Uterus (tissue), 4 donors: ENCODE data around the gene ARHGAP1. TPM values are rescaled to one million over a fixed set of nuclear protein-coding genes. Genes with fewer than 3 reads are reported as not detected.

ENCODE experiments used
- DNase-seq, 2 donors: peaks; one replicate each; pipeline ENCODE4 v3.0.0-alpha.2; 2019 to 2020
- H3K27ac ChIP-seq, 2 donors: fragments of 200-600 bp; sonication (generic); 1 replicate in 1 of 2; 2 replicates in 1 of 2; pipeline ENCODE4 v1.5.1; 2016 to 2018
- H3K27me3 ChIP-seq, 2 donors: fragments of 200-600 bp; sonication (generic); one replicate each; pipeline ENCODE4 v1.5.1; 2018 to 2019; ENCODE audit warnings: control low read depth in 1 of 2
- H3K36me3 ChIP-seq, 2 donors: fragments of 200-600 bp; sonication (generic); one replicate each; pipeline ENCODE4 v1.5.1; 2019; ENCODE audit warnings: control low read depth in 1 of 2
- H3K4me1 ChIP-seq, 2 donors: fragments of 200-600 bp; sonication (generic); one replicate each; pipeline ENCODE4 v1.5.1; 2018 to 2019; ENCODE audit warnings: control low read depth in 1 of 2
- H3K4me3 ChIP-seq, 2 donors: fragments of 200-600 bp; sonication (generic); 1 replicate in 1 of 2; 2 replicates in 1 of 2; pipeline ENCODE4 v1.5.1; 2018 to 2019; ENCODE audit warnings: mild to moderate bottlenecking in 1 of 2
- H3K9me3 ChIP-seq, 2 donors: fragments of 200-600 bp; sonication (generic); one replicate each; pipeline ENCODE4 v1.5.1; 2019; ENCODE audit warnings: control low read depth in 1 of 2
- POLR2A ChIP-seq, 2 donors: fragments of 450-650 bp; IDR thresholded peaks; one replicate each; pipeline ENCODE4 v1.6.1; 2016; ENCODE audit warnings: antibody characterized with exemption in 2 of 2, mild to moderate bottlenecking in 1 of 2, moderate library complexity in 1 of 2
- intact Hi-C: fragments of 100-400 bp; cut with DNase I; formaldehyde crosslinking; loops from one replicate; pipeline ENCODE4 v1.15.1; 2023; ENCODE audit warnings: low total_unique reads
- total RNA-seq, 4 donors: library from RNA; depleted of rRNA in 3 of 4; stranded (reverse); fragments of >200 nt in 3 of 4; gene quantifications; one replicate each; pipeline versions ENCODE4 v1.1.0 to v1.2.4, GENCODE V29; 2014 to 2023
- TF ChIP-seq, protein P1 (sequence below), 4 experiments: fragments of 200-600 bp in 2 of 4; fragments of 450-650 bp in 2 of 4; sonication (generic) in 2 of 4; IDR thresholded peaks; one replicate each; pipeline ENCODE4 v1.5.1; 2016 to 2019; ENCODE audit warnings: antibody characterized with exemption in 4 of 4, mild to moderate bottlenecking in 2 of 4, moderate library complexity in 1 of 4
- donor health status: DM: yes; HTN: yes; CAD: no.

ARHGAP1 gene
- total RNA-seq, 4 donors from 2014 or later: 27.9 to 114 (median 37.3) TPM

DNA sequence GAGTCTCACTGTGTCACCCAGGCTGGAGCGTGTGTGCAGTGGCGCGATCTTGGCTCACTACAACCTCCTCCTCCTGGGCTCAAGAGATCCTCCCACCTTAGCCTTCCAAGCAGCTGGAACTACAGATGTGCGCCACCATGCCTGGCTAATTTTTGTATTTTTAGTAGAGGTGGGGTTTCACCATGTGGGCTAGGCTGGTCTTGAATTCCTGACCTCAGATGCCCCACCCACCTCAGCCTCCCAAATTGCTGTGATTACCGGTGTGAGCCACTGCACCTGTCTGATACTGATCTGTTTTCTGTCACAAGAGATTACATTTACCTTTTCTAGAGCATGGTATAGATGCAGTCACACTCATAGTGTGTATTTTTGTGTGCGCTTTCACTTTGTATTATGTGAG, 71.5 kb downstream of the ARHGAP1 start:
- H3K9me3 ChIP-seq: no peaks in the 10 kb centered on the region
- no peaks in the 10 kb centered on the region for H3K4me1 ChIP-seq
- H3K27me3 ChIP-seq: no peaks in the 10 kb centered on the region
- intact Hi-C loops: no loop called here
- no peak overlapping the region for H3K27ac ChIP-seq
- DNase-seq: no peak
- TF ChIP-seq, protein P1, sequence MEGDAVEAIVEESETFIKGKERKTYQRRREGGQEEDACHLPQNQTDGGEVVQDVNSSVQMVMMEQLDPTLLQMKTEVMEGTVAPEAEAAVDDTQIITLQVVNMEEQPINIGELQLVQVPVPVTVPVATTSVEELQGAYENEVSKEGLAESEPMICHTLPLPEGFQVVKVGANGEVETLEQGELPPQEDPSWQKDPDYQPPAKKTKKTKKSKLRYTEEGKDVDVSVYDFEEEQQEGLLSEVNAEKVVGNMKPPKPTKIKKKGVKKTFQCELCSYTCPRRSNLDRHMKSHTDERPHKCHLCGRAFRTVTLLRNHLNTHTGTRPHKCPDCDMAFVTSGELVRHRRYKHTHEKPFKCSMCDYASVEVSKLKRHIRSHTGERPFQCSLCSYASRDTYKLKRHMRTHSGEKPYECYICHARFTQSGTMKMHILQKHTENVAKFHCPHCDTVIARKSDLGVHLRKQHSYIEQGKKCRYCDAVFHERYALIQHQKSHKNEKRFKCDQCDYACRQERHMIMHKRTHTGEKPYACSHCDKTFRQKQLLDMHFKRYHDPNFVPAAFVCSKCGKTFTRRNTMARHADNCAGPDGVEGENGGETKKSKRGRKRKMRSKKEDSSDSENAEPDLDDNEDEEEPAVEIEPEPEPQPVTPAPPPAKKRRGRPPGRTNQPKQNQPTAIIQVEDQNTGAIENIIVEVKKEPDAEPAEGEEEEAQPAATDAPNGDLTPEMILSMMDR (IDR thresholded peaks at IDR 0.05): no peak
- TF ChIP-seq POLR2A (IDR thresholded peaks at IDR 0.05): no peak
- H3K4me3 ChIP-seq: no peak overlapping the region
- H3K36me3 ChIP-seq: no peaks in the 10 kb centered on the region

Other genes with a start within 250 kb of the ARHGAP1 start
- 10 to 100 TPM; 22.6 to 55.3 (median 41.4) TPM for gene AMBRA1, start 106.6 kb downstream of the ARHGAP1 start, total RNA-seq
- 1 to 10 TPM in 3 of 4 donors, under 1 TPM in 1; 0.77 to 5.0 (median 2.8) TPM for gene HARBI1, start 83.4 kb downstream of the ARHGAP1 start, total RNA-seq
- gene ATG13, start 83.1 kb downstream of the ARHGAP1 start, total RNA-seq: 100 to 1,000 TPM in 1 of 4 donors, 10 to 100 TPM in 3; 51.8 to 102 (median 68.3) TPM
- gene ZNF408, start 412 bp upstream of the ARHGAP1 start, total RNA-seq: 10 to 100 TPM in 1 of 4 donors, 1 to 10 TPM in 2, under 1 TPM in 1; 0.88 to 10.5 (median 8.0) TPM
- gene F2, start 18.6 kb upstream of the ARHGAP1 start, total RNA-seq: under 1 TPM in 1 of 4 donors, not detected in 3; 0.27 TPM
- gene CKAP5, start 145.7 kb upstream of the ARHGAP1 start, total RNA-seq: 10 to 100 TPM; 19.7 to 88.8 (median 44.2) TPM
- gene LRP4, start 217.9 kb upstream of the ARHGAP1 start, total RNA-seq: 10 to 100 TPM in 2 of 4 donors, 1 to 10 TPM in 1, under 1 TPM in 1; 0.77 to 21.2 (median 9.3) TPM
- 10 to 100 TPM in 2 of 4 donors, 1 to 10 TPM in 2; 4.9 to 33.8 (median 19.5) TPM for gene CSTPP1, start 236.1 kb upstream of the ARHGAP1 start, total RNA-seq